ENCODE data around the gene SLC2A4.

The SLC2A4 gene

DNA sequence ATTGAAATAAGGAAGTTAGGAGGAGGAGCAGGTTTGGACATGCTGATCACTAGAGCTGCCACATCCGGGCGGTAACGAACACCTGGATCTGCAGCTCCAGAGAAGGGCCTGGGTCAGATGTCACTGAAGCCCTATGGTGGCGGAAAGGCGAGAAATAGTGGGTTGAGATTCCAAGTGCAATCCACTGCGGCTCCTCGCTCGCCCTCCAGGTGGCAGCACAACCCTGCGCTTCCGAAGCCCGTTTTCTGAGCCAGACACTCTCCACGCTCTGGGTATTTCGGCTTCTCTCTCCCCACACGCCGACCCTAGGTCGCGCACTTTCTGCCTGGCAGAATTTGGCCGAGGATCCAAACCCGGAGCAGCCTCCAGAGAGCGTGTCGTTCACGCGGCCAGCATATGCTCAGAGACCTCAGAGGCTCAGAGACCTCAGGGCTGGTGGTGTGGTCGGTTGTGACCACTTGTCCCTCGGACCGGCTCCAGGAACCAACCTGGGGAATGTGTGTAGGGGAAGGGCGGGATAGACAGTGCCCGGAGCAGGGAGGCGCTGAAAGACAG lies 922 bp upstream of the SLC2A4 start:
- DNase-seq = peak; percentile 45

DNA sequence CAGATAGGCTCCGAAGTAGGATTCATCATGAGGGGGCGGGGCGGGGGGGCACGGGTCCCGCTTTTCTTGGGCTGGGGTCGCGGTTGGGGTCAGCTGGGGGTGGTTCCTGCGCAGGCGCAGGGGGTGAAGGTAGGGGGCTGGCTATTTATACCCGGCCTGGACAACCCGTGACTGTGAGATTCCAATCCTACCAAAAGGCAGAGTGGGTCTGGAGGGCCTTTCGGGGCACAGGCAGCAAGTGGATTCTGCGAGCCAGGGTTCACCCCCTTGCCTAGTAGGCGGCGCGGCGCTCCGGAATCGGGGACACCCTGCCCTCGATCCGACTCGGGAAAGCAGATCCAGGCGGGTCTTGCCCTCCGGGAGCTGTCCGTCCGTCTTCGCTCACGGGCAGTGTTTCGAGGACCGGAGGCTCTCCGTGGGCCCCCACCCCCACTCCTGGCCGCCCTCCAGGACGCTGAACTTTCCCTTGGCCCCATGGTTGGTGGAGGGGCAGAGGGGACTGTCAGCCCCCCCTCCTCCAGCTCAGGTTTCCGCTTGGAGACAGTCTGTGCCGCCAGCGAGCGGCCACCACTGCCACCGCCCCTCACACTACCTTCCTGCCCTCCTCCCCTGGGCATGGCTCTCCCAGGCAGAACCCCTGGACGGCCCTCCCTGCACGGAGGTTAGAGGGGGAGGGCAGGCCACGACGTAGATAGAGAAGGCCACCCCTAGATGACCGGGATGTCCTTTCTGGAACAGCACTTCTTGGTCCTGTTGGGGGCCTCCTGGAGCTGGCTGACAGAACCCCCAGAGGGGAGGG lies 634 bp downstream of the SLC2A4 start:
- DNase-seq = no peak

DNA sequence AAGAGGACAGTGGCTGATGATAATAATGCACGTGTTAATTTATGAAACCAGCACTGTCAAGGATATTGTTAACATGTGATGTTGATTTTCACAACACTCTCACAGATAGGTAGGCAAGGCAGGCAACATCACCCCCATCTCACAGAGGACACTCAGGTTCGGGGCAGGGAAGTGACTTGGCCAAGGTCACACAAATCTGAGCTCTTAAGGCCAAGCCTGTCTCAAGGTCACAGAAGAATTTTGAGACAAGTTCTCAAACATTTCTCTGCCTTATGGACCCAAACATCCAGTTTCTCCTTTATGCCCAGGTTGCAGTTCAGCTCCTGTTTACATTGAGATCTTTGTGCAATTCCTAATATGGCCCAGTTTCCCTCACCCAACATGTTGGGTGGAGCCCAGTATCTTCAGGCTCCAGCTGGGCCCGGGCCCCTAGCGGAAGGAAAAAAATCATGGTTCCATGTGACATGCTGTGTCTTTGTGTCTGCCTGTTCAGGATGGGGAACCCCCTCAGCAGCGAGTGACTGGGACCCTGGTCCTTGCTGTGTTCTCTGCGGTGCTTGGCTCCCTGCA lies 1.3 kb downstream of the SLC2A4 start:
- no peak for DNase-seq

DNA sequence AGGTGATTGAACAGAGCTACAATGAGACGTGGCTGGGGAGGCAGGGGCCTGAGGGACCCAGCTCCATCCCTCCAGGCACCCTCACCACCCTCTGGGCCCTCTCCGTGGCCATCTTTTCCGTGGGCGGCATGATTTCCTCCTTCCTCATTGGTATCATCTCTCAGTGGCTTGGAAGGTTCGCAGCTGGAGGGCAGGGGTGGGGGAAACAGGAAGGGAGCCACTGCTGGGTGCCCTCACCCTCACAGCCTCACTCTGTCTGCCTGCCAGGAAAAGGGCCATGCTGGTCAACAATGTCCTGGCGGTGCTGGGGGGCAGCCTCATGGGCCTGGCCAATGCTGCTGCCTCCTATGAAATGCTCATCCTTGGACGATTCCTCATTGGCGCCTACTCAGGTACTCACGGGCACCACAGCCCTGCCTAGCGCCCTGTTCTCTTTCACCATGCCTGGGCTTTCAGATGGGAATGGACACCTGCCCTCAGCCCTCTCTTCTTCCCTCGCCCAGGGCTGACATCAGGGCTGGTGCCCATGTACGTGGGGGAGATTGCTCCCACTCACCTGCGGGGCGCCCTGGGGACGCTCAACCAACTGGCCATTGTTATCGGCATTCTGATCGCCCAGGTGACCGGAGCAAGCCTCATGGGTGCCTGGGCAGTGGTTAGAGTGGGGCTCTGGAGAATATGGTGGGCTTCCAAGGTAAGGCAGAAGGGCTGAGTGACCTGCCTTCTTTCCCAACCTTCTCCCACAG lies 2.1 kb downstream of the SLC2A4 start:
- DNase-seq = no peak

DNA sequence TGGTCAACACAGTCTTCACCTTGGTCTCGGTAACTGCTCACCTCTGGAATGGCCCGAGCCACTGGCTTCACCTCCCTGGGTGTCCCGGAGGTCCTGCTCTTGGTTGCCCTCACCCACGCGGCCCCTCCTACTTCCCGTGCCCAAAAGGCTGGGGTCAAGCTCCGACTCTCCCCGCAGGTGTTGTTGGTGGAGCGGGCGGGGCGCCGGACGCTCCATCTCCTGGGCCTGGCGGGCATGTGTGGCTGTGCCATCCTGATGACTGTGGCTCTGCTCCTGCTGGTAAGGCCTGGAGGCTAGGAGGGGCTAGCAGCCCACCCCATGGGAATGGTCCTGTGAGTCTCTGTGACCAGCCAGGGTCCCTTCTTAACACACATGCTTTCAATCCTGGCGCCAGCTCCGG lies 3.4 kb downstream of the SLC2A4 start:
- no peak for DNase-seq

DNA sequence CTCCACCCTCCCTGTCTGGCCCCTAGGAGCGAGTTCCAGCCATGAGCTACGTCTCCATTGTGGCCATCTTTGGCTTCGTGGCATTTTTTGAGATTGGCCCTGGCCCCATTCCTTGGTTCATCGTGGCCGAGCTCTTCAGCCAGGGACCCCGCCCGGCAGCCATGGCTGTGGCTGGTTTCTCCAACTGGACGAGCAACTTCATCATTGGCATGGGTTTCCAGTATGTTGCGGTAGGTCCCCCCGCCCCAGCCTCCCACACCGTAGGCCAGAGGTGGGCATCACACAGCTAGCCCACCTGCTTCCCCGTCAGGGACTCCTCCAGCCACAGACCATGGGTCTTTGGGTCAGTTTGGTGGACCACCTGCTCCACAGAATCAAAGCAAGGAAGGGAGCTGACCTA lies 4.2 kb downstream of the SLC2A4 start:
- DNase-seq = no peak

DNA sequence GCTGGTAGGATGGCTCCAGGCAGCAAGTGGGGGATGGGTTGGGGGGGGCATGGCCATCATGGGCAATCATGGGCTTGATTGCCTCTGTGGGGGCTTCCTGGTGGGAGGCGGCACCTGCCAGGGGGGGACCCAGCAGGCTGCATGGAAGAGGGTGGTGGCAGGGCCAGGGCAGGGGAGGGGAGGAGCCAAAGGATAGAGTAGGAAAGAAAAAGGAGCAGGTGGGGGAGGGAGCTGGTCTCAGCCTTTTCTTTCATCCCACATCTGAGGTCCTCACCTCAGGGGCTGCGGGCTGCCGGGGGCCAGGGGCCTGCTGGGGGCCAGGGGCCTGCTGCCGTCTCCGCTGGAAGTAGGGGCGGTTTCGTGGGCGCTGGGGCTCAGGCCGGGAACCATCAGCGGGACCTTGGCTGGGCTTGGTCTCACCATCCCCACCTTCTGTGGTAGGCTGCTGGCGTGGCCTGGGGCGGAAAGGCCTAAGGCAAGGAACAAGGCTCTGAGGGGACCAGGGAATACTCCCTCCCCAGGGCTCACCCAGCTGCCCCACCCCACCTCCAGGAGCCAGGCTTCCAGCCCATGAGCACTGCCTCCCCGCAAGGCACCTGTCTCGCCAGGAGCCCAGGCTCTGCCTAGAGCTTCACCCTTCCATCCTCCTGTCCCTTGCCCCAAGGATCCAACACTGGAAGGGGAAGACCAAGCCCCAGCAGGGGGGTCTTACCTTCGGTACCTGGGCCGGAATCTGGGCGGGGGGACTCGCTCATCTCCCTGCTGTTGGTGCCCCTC lies 7.9 kb downstream of the SLC2A4 start:
- DNase-seq = no peak

DNA sequence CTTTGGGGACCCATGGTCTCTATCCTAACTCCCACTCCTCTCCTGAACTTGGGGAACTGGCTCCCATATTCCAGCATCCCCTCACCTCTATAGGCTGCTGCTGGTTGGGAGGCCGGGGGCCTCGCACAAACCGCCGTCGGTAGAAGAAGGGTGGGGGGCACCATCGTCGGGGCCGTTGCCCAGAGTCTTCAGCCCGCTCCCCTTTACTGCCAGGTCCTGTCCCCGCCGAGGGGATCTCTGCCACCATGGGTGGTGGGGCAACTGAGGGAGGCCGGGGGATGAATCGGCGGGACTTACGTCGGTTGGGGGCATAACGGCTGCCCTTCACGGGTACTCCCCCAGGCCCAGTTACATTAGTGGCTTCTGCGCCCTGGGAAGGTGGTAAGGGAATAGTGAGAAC lies 8.6 kb downstream of the SLC2A4 start:
- DNase-seq = no peak

DNA sequence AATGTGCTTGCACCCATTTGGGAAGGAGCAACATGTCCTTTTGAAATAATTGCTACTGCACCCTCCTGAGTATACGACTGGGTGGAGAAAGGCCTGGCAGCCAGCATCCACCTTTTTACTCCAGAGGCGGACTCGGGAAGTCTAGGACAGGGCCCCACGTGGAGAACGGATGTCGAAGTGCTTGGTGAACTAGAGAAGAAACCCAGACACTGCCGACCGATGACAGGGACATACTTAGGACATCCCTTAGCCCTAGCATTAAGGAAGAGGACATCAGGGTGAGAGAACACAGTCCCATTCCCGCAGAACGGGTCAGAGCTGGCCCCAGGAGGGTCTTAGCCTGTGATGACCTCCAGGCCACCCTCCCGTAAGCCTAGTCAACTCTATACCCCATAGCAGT lies 9.2 kb downstream of the SLC2A4 start:
- DNase-seq = no peak

DNA sequence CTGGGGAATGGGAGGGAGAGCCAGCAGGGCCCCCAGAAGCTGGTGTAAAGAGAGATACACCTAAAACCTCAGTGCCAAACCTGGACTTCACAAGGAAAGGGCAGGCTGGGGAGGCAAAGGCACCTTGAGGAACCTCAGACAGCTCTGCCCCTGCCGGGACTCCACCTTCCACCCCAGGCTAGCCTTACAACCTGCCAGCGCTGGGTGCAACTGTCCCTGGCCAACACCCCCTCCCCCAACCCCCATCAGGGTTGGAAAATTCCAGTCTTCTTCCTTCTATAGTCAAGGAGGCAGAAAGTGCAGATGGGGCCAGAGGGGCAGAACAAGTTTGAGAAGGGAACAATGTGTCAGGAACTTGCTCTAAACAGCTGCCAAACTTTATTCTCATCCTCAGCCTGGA lies 10.7 kb downstream of the SLC2A4 start:
- no peak for DNase-seq

DNA sequence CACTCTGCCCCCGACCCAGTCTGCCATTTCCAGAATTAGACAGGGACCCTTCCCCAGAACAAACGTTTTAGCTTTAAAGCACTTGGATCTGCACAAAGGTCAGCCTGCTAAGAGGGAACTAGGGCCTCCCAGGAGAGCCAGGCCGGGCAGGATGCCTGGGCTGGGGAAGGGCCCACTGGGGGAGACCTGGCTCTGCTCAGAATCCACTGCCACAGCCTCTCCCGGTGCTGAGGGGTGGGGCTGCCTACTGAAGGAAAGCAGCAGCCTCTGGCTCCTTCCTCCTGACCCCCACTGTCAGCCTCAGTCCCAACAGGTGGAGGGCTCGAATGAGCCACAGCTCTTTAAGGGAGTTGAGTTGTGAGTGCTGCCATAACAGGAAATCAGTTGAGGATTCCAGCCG lies 11.2 kb downstream of the SLC2A4 start:
- DNase-seq = no peak

DNA sequence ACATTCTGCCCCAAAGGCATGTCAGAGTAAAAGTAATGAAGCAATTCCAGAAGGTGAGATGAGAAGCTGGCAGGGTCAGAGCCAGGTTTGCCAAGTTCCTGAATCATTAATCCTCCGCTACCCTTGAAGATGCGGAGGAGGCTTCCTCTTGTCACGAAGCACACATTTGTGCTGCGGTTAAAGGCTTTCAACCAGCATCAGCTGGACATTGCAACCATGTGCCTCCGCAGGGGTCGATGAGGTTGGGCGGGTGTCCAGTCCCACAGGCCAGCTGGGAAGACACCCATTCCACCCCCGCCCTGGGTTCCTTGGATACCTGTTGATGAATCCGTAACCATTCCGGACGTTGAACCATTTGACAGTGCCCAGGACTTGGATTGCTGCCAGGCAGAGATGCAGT lies 11.6 kb downstream of the SLC2A4 start:
- DNase-seq = no peak

DNA sequence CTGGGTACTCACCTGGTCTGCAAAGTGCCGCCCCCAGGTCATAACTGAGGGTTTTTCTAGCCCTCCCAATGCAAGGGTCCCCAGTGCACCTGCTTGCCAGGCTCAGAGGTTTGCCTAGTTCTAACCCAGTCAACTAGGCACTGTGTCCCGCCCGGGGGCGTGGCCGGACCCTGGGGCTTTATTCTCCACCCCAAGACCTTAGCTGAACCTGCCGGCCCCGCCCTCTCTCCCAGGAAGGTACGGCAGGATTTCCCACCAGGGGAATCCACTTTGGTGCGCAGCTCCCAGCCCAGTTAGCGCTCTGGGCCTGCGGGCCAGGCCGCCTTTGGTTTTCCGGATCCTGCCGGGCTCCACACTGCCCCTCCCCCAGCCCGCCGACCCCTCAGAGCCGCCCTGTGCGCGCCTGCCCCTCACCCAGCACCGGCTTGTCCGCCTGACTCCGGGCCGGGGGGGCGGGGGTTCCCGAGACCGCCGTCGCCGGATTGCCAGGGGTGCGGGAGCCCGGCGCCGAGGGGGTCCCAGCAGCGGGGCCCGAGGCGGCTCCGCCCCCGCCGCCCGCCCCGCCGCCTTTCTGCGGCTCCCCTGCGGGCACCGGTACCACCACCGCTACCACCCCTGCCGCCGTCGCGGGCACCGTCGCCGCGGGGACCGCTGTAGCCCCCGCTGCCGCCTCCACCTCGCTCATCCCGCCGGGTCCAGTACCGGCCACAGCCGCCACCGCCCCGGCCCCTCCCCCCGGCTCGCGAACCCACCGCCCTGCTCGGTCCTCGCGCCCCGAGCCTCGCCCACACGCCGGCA lies 12.5 kb downstream of the SLC2A4 start:
- DNase-seq = no peak

DNA sequence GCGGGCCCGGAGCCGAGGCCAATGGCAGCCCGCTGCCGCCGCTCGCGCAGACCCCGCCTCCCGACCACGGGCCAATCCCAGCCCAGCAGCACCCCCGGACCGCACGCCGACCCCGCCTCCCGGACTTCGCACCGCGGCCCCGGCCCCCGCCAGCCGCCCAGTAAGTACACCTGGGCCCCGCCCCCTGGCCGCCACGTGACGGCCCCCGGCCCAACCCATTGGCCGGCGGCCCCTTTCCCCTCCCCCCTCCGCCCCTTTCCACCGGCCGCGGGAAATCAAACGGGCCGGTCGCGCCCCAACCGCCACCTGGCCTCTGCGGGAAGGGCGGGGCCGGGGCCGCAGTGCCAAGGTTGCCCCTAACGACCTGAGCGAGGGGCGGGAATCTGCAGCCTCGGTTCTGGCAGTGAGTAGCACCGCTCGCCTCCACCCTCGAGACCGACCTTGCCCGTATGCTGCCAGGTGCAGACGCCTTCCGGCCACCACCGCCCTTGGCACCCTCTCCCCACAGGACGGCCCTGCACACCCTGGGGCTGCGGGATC lies 13.2 kb downstream of the SLC2A4 start, which contains the start of gene YBX2:
Gene YBX2 (minus strand): TSS at position 26 of the 540 bp plus-strand sequence. CDS start 139 bp downstream, outside the sequence.
- peak; percentile 74 for DNase-seq

DNA sequence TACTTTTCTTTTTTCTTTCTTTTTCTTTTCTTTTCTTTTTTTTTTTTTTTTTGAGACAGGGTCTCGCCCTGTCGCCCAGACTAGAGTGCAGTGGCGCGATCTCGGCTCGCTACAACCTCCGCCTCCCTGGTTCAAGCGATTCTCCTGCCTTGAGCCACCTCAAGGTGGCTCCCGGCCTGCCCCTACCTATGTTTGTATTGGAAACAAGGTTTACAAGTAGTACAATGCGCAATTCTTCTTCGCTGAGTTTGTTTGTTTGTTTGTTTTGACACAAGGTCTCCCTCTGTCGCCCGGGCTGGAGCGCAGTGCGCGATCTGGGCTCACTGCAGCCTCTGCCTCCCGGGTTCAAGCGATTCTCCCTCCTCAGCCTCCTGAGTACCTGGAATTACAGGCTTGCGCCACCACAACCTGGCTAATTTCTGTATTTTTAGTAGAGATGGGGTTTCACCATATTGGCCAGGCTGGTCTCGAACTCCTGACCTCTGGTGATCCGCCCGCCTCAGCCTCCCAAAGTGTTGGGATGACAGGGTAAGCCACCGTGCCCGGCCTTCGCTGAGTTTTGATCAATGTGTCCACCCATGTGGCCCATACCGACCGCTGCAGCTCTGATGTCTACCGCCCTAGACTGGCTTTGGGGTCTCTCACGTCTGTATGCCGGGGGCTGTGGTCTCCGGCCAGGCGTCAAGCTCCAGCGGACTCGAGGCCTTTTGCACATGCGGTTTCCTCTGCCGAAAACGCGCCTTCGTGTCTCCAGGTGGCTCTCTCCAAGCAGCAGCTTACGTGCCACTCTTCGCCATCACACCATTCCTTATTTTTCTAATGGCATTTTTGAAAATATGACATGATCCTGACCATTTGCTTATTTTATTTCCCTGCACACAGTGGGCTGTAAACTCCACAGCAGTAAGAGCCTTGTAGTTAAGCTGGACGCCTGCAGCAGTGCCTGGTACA lies 14.0 kb downstream of the SLC2A4 start:
- DNase-seq = no peak

DNA sequence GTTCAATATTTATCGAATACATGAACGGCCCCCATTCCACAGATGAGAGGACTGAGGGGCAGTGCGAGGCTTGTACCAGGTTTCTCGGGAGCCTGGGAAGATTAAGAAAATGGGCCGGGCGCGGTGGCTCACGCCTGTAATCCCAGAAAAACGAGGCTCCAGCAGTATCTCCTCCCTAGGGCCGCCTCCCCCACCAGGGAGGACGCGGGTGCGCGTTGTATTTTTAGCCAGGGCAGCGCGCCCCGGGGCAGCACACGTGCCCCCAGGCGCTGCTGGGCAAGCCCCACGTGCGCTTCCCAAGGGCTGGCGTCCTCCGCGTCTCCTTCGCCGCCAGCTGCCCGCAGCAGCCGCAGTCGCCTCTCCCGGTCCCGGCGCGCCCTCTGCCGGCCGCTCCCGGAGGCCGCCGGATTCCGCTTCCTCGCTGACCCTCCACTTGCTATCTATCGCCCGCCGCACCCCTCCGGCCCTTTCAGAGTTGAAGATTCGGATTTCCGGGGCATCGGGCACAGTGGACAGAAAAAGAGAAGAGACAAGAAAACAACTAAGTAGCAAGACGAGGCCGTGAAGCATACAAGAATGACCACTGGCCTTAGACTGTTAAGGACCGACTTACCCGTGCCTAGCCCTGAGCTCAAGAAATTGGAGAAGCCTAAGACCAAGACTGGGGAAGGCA lies 14.8 kb downstream of the SLC2A4 start:
- peak; percentile 44 for DNase-seq

DNA sequence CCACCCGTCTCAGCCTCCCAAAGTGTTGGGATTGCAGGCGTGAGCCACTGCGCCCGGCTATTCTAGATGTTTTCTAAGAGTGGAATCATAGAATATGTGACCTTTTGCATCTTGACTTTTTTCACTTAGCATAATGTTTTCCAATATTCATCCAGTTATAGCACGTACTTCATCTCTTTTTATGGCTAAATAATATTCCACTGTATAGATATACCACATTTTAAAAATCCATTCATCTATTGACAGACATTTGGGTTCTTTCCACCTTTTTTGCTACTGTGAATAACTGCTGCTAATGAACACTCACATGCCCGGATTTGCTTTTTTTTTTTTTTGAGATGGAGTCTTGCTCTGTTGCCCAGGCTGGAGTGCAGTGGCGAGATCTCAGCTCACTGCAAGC lies 22.7 kb downstream of the SLC2A4 start:
- DNase-seq = no peak

DNA sequence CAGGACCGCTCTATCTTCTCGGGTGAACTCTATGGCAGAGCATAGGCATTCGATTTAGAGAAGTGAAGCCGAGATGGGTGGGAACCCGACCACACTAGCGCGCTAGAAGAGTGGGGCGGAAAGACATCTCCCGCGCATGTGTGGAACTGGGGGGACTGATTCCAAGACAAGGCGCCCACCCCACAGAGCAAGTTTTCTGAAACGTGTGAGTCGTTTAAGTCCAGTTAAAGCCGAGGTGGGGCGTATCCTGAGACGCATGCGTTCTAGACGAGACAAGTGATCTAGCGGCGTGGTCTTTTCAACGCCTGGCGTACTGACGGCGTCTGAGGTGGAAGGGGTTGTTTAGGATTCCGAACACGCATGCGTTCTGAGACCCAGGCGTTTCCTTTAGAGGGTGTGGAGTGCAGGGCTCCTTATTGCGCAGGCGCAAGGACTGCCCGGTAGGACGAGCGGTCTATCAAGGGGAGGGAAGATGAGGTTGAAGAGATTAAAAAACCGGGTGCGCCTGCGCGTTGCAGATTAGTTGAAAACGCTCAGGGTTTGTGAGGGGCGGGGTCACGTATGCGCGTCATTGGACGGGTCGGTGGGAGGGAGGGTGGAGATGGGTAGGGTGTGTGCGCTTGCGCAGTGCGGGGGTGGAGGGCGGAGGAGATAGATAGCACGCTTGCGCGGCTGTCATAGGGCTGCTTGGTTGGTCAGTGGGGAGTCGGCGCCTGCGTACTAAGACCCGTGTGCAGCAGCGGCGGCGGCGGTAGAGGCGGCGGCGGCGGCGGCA lies 25.6 kb downstream of the SLC2A4 start, which contains the start of gene EIF5A:
Gene EIF5A (plus strand): TSS at position 718 of the 775 bp plus-strand sequence. CDS start 2,008 bp downstream, outside the sequence.
- peak; percentile 99 for DNase-seq
